Activated CD4-positive, alpha-beta T cell treated with anti-CD3 and anti-CD28 coated beads, Interleukin-2, amount 10 ng/mL, durations not matched to agents 24 days and 14 days (primary cell): ENCODE data around the gene FAM222A. TPM values are rescaled to one million over a fixed set of nuclear protein-coding genes. Genes with fewer than 3 reads are reported as not detected.

Experiments used
- DNase-seq: peaks from one replicate; pipeline ENCODE4 v3.0.0; 2022
- H3K27ac Mint-ChIP-seq: one replicate; pipeline ENCODE4 v1.8.0; 2022; ENCODE audit warnings: mild to moderate bottlenecking, mixed read lengths
- H3K27me3 Mint-ChIP-seq: one replicate; pipeline ENCODE4 v1.8.0; 2022; ENCODE audit warnings: mixed read lengths
- H3K36me3 Mint-ChIP-seq: one replicate; pipeline ENCODE4 v1.8.0; 2022; ENCODE audit warnings: low read depth, mild to moderate bottlenecking, mixed read lengths
- H3K4me1 Mint-ChIP-seq: one replicate; pipeline ENCODE4 v1.8.0; 2021; ENCODE audit warnings: mixed read lengths
- H3K4me3 Mint-ChIP-seq: one replicate; pipeline ENCODE4 v1.8.0; 2022; ENCODE audit warnings: mild to moderate bottlenecking, moderate library complexity, mixed read lengths
- H3K9me3 Mint-ChIP-seq: one replicate; pipeline ENCODE4 v1.8.0; 2021; ENCODE audit warnings: mixed read lengths
- intact Hi-C: fragments of 100-400 bp; cut with micrococcal nuclease; formaldehyde crosslinking; loops from one replicate; pipeline ENCODE4 v1.15.1; 2023
- total RNA-seq: library from RNA; stranded (reverse); gene quantifications from 2 replicates; pipeline ENCODE4 v1.2.3, GENCODE V29; 2022

FAM222A gene
- total RNA-seq, 1 donor from 2014 or later: 1.3 TPM

DNA sequence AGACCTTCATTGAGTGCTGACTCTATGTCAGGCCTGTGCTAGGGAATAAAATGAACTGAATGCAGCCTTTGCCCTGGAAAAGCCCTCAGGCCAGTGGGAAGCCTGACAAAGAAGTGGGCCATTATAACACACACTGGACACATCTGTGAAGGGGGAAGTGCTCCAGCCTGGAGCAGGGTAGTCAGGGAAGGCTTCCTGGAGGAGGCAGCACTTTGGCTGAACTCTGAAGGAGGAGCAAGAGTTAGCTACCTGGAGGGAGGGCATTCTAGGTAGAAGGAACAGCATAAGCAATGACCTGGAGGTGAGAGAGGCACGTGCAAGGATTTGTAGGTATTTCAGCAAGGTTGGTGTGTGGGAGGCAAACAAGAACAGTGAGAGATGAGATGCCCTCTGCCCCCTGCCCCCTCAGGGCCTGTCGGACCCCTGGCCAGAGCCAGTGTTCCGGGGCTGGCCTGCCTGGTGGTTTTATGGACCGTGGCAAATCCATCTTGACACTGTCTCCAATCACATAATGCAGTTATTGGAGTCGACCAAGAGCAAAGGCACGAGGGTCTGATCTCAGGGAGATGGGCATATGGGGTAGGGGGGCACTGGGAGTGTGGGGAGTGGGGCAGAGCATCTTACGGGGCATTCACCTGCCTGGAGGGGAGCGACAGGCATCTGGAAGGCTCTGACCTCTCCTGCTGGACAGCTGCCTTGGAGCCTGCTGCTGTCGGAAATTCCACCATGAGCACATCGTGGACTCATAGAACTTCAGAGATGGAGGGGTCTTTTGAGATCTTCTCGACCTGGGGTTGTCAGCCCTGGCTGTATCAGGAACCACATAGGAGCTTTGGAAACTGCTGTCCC lies 2.7 kb upstream of the FAM222A start:
- intact Hi-C loops: no loop called here
- Mint-ChIP-seq H3K27ac (no peak overlapping the region), H3K4me1 (no peaks in the 10 kb centered on the region), H3K4me3 (no peak overlapping the region), H3K36me3 (no peaks in the 10 kb centered on the region), H3K9me3 (no peaks in the 10 kb centered on the region), H3K27me3 (peaks cover 33% of the 10 kb centered on the region)
- DNase-seq: no peak

- H3K9me3 Mint-ChIP-seq: no peaks in the 10 kb centered on the region
- intact Hi-C loops: no loop called here
- H3K27ac Mint-ChIP-seq: no peak overlapping the region
Measured at GRCh38 chr12:109711596-109712461, 1.8 kb upstream of the FAM222A start.

GRCh38 chr12:109714141-109714912 lies 702 bp downstream of the FAM222A start:
- intact Hi-C loops: no loop called here
- H3K9me3 Mint-ChIP-seq: no peaks in the 10 kb centered on the region
- DNase-seq: peak; percentile 85
- no peak overlapping the region for H3K27ac Mint-ChIP-seq
- no peaks in the 10 kb centered on the region for H3K4me1 Mint-ChIP-seq
- H3K27me3 Mint-ChIP-seq: peaks cover 60% of the 10 kb centered on the region
- no peaks in the 10 kb centered on the region for H3K36me3 Mint-ChIP-seq
- H3K4me3 Mint-ChIP-seq: peak overlapping the region; percentile 67

More at GRCh38 chr12:109711596-109712461, 1.8 kb upstream of the FAM222A start:
- no peaks in the 10 kb centered on the region for H3K4me1 Mint-ChIP-seq
- no peaks in the 10 kb centered on the region for H3K36me3 Mint-ChIP-seq
- peaks cover 41% of the 10 kb centered on the region for H3K27me3 Mint-ChIP-seq
- H3K4me3 Mint-ChIP-seq: no peak overlapping the region
- no peak for DNase-seq

DNA sequence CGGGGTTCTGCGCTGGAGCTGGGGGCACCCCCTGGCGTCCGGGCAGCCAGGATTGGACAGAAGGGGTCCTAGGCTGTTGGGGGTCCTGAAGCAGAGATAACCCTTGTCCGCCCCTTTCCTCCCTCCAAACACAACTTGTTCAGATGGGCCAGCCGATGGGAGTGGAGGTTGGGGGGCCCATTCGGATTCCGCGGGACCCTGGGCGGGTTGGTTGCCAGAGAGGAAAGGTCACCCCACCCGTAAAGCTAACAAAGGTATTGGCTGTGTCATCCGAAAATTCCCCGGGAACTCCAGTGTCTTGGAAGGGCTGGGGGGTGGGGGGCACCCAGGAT lies 1.3 kb downstream of the FAM222A start:
- Mint-ChIP-seq H3K4me3 (peak overlapping the region; percentile 41), H3K4me1 (no peaks in the 10 kb centered on the region), H3K36me3 (no peaks in the 10 kb centered on the region), H3K9me3 (no peaks in the 10 kb centered on the region), H3K27ac (no peak overlapping the region), H3K27me3 (peaks cover 62% of the 10 kb centered on the region)
- no peak for DNase-seq
- intact Hi-C loops: no loop called here

- H3K4me3 Mint-ChIP-seq: peak overlapping the region; percentile 41
- H3K4me1 Mint-ChIP-seq: no peaks in the 10 kb centered on the region
- H3K27me3 Mint-ChIP-seq: peaks cover 63% of the 10 kb centered on the region
- H3K27ac Mint-ChIP-seq: no peak overlapping the region
- H3K9me3 Mint-ChIP-seq: no peaks in the 10 kb centered on the region
- DNase-seq: peak; percentile 66
- no peaks in the 10 kb centered on the region for H3K36me3 Mint-ChIP-seq
- intact Hi-C loops: no loop called here
Measured at GRCh38 chr12:109715310-109716091, 1.9 kb downstream of the FAM222A start.

DNA sequence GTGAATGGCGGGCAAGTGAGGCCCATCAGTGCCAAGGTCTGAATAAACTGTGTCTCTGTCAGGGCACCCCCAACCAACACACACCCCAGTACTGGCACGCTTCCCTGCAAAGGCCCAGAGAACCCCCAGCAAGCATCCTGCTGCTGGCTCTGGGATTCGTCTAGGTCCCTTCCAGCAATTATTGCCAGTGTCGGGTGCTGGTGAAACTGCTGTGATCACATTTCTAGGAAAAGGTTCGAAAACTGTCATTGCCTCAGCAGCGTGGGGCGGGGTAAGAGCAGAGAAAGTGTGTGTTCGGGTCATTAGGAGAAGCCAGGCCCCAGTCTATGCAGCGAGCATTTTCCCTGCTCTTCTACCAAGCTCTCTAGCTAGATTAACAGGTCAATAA lies 2.5 kb downstream of the FAM222A start:
- H3K4me1 Mint-ChIP-seq: no peaks in the 10 kb centered on the region
- intact Hi-C loops: no loop called here
- no peaks in the 10 kb centered on the region for H3K9me3 Mint-ChIP-seq
- peaks cover 59% of the 10 kb centered on the region for H3K27me3 Mint-ChIP-seq
- H3K4me3 Mint-ChIP-seq: no peak overlapping the region
- H3K36me3 Mint-ChIP-seq: no peaks in the 10 kb centered on the region
- no peak for DNase-seq
- no peak overlapping the region for H3K27ac Mint-ChIP-seq

- Mint-ChIP-seq H3K4me3 (no peak overlapping the region), H3K27ac (no peak overlapping the region), H3K4me1 (no peaks in the 10 kb centered on the region), H3K36me3 (no peaks in the 10 kb centered on the region), H3K27me3 (peaks cover 52% of the 10 kb centered on the region), H3K9me3 (no peaks in the 10 kb centered on the region)
- intact Hi-C loops: no loop called here
- DNase-seq: no peak
Measured at GRCh38 chr12:109716512-109717389, 3.1 kb downstream of the FAM222A start.

DNA sequence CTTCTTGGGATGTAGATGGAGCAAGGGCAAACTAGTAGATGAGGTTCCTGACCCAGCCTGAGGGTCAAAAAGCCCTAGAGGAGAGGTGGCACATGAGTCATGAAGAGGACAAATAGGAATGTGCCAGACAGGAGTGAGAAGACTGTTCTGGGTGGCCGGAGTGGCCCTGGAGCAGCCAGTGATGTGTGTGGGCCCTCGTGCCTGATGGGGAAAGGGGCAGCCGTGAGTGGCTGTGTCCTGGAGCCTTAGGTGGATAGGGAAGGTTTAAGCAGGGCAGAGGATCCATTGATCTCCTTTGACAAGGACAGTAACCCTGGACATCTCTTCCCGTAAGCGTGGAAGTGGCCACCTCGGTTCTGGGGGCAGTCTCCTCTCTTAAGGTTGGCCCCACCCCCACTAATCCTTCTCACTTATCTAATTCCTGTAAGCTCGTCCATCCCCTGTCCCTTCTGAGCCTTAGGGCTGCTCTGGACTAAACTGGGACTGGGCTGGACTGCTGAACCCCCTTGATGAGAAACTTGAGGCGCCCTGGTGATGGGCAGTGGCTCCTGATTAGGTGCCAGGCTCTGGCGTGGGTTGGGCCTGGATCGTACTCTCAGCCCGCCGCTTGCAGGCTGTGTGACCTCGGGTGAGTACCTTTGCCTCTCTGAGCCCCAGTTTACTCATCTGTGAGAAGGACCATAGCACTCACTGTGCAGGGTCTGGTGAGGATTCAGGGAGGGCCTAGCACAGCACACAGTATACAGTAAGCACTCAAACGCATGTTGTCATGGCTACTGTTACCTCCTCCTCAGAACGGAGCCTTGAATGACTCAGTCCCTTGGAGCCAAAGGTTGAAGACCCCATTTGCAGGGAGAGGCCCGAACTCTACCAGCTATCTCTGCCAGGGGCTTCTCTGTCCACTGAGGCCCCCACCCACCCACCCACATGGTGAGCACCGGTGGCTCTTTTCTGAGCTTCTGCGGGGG lies 4.0 kb downstream of the FAM222A start:
- H3K4me1 Mint-ChIP-seq: no peaks in the 10 kb centered on the region
- no peak for DNase-seq

GRCh38 chr12:109718390-109718789 lies 4.8 kb downstream of the FAM222A start:
- H3K9me3 Mint-ChIP-seq: no peaks in the 10 kb centered on the region
- intact Hi-C loops: no loop called here
- no peaks in the 10 kb centered on the region for H3K4me1 Mint-ChIP-seq
- no peaks in the 10 kb centered on the region for H3K36me3 Mint-ChIP-seq
- no peak overlapping the region for H3K27ac Mint-ChIP-seq
- no peak overlapping the region for H3K4me3 Mint-ChIP-seq
- DNase-seq: no peak
- H3K27me3 Mint-ChIP-seq: peaks cover 41% of the 10 kb centered on the region

More for the DNA sequence above, 4.0 kb downstream of the FAM222A start:
- H3K9me3 Mint-ChIP-seq: no peaks in the 10 kb centered on the region
- intact Hi-C loops: no loop called here
- no peaks in the 10 kb centered on the region for H3K36me3 Mint-ChIP-seq
- peaks cover 45% of the 10 kb centered on the region for H3K27me3 Mint-ChIP-seq
- H3K27ac Mint-ChIP-seq: no peak overlapping the region
- H3K4me3 Mint-ChIP-seq: no peak overlapping the region

GRCh38 chr12:109719123-109720022 lies 5.7 kb downstream of the FAM222A start:
- Mint-ChIP-seq H3K9me3 (no peaks in the 10 kb centered on the region), H3K4me1 (no peaks in the 10 kb centered on the region), H3K27me3 (peaks cover 41% of the 10 kb centered on the region), H3K4me3 (no peak overlapping the region), H3K36me3 (no peaks in the 10 kb centered on the region), H3K27ac (no peak overlapping the region)
- no peak for DNase-seq
- intact Hi-C loops: no loop called here
